ENCODE results near the gene FAAP20.

DNA sequence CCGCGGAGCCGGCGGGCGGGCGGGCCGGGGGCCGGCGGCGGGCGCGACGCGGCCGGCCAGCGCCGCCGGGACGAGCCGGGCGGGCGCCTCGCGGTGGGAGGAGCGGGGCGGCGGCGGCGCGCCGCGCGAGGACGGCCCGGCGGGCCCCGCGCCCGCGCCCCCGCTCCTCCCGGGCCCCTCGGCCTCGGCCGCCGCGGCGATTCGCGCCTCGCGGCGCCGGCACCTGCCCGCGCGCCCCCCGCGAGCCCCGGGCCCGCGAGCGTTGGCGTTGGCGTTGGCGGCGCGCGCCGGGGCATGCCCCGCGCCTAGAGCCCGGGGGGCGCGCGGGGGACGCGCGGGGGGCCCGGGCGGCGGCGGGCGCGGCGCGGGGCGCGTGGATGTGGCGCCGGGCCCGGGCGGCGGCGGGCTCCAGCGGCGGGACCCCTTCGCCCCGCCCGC, 33.6 kb upstream of the FAAP20 start, which contains the start of gene SKI:
- TF ChIP-seq EZH2phosphoT487 (IDR thresholded peaks at IDR 0.05; ENCODE audit: insufficient read depth, low read depth) (no peak), EZH2 (IDR thresholded peaks at IDR 0.05; ENCODE audit: insufficient read depth, poor library complexity, severe bottlenecking) (no peak)
